T47D (cell line): ENCODE measurements around the gene IKZF3.

Source experiments
- DNase-seq, 2 experiments: peaks; one replicate each; pipeline versions ENCODE4 v3.0.0 to v3.0.0-alpha.2; 2011 to 2012; ENCODE audit warnings: low read depth in 1 of 2, low spot score in 1 of 2
- JUND ChIP-seq: IDR thresholded peaks from 2 replicates; pipeline ENCODE4 v1.6.1; 2012; ENCODE audit warnings: low read depth
- in situ Hi-C: cut with HindIII; loops from 2 replicates; pipeline ENCODE4 v1.10.0; 2016; ENCODE audit warnings: low sequenced_read_pairs, low pct_unique_long_range_greater_than_20kb

The IKZF3 gene

GRCh38 chr17:39848600-39848999 is 15.5 kb downstream of the IKZF3 start:
- in situ Hi-C loops, result no loop called here
- TF ChIP-seq JUND, result no peak
- no peak for DNase-seq

- no peak for TF ChIP-seq JUND
- DNase-seq, result no peak
Observed at GRCh38 chr17:39846205-39846604, 17.9 kb downstream of the IKZF3 start.

DNA sequence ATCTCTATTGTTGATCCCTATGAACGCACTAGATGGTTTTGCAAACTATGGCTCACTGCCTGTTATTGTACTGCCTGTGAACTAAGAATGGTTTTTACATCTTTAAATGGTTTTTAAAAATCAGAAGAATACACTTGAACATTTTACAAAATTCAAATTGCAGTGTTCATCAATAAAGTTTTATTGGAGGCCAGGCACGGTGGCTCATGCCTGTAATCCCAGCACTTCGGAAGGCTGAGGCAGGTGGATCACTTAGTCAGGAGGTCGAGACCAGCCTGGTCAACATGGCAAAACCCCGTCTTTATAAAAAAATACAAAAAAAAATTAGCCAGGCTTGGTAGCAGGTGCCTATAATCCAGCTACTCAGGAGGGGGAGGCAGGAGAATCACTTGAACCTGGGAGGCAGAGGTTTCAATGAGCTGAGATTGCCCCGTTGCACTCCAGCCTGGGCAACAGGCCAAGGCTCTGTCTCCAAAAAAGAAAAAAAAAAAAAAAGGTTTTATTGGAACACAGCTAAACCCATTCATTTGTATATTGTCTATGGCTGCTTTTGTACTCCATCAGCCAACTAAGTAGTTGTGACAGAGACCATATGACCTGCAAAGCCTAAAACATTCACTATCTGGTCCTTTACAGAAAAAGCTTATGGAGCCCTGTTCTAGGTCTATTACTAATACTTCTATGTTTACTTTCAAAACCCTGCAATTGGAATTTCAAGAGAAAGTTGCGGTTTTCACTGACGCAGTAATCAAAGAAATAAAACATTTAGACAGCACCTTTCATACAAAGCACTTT is 18.9 kb downstream of the IKZF3 start:
- DNase-seq, result no peak
- in situ Hi-C loops, result no loop called here
- TF ChIP-seq JUND, result no peak

More at GRCh38 chr17:39846205-39846604, 17.9 kb downstream of the IKZF3 start:
- in situ Hi-C loops, result no loop called here

DNA sequence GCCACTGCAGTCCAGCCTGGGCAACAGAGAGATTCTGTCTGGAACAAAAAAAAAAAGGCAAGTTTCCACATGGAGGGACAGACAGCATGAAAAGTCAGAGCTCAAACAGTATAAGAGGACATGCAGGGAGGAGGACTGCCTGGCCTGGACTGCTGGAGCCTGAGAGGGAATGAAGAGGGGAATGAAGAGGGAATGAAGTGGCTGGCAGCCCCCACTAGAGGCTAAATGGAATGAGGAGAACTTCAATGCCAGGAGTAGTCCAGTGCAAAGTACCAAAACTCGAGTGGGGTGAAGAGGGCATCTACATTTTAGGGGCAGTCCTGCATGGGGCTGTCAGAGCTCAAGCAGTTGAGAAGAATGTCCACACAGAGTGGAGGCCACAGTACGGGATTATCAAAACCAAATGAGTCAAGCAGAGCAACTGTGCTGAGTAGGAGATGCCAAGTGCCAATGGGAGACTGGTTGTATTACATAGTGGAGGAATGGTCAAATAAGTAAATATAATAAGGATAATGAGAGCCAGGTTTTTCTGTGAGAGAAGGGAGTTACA is 22.9 kb downstream of the IKZF3 start:
- in situ Hi-C loops, result no loop called here
- TF ChIP-seq JUND, result no peak
- DNase-seq, result no peak

DNA sequence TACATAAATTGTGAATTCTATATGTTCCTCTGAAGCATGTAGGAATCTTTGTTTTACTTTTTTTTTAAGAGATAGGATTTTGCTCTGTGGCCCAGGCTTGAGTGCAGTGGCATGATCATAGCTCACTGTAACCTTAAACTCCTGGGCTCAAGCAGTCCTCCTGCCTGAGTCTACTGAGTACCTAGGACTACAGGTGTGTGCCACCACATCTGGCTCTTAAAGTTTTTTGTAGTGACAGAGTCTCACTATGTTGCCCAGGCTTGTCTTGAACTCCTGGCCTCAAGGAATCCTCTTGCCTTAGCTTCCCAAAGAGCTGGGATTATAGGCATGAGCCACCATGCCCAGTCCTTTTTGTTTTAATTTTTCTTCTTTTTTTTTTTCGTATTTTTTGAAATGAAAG is 25.3 kb downstream of the IKZF3 start:
- in situ Hi-C loops, result no loop called here
- no peak for DNase-seq
- no peak for TF ChIP-seq JUND

DNA sequence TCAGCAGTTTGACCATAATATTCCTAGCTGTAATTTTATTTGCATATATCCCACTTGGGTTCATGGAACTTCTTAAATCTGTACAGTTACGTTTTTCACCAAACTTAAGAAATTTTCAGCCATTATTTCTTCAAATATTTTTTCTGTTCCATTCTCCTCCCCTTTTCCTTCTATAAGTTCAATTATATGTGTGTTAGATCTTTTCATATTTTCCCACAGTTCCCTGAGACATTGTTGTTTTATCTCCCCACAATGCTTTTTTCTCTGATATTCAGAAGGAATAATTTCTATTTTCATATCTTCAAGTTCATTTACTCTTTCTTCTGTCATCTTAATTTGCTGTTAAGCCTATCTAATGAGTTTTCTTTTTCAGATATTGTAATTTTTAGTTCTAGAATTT is 26.1 kb downstream of the IKZF3 start:
- DNase-seq, result no peak
- in situ Hi-C loops, result no loop called here
- no peak for TF ChIP-seq JUND

- no peak for DNase-seq
- TF ChIP-seq JUND, result no peak
- in situ Hi-C loops, result no loop called here
Observed at GRCh38 chr17:39836117-39836516, 28.0 kb downstream of the IKZF3 start.

GRCh38 chr17:39835038-39835786 is 28.9 kb downstream of the IKZF3 start:
- TF ChIP-seq JUND, result no peak
- DNase-seq, result no peak
- in situ Hi-C loops, result no loop called here

GRCh38 chr17:39834017-39834416 is 30.1 kb downstream of the IKZF3 start:
- TF ChIP-seq JUND, result no peak
- no peak for DNase-seq
- in situ Hi-C loops, result no loop called here

DNA sequence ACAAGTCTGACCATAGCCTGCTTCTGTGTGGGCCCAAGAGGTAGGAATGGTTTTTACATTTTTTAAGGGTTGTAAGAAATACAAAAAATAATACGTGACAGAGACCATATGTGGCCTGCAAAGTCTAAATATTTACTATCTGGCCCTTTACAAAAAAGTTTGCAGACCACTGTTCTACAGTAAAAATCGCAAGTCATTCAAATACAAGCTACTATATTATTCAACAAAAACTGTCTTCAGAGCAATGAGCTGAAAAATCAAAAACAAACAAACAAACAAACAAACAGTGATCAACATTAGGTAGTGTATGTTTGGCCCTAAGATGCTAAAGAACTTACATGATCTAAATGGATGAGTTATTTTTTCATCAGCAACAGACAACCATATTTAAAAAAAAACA is 32.5 kb downstream of the IKZF3 start:
- no peak for TF ChIP-seq JUND

DNA sequence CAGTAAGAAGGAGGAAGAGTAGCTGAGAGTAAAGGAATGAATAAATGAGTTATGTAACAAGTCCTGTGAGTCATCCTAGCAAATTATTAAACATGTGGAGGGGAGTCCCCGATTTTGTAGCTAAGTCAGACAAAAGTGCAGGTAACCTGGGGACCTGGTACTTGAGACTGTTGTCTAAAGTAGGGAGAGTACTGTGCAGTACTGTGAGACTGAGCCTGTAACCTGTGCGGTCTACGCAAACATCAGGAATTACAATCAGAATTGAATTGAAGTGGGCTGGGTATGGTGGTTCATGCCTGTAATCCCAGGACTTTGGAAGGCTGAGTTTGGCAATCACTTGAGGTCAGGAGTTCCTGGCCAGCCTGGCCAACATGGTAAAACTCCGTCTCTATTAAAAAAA is 35.7 kb downstream of the IKZF3 start:
- no peak for TF ChIP-seq JUND
- DNase-seq, result no peak
- in situ Hi-C loops, result no loop called here

More for the DNA sequence above, 32.5 kb downstream of the IKZF3 start:
- DNase-seq, result no peak
- in situ Hi-C loops, result no loop called here

DNA sequence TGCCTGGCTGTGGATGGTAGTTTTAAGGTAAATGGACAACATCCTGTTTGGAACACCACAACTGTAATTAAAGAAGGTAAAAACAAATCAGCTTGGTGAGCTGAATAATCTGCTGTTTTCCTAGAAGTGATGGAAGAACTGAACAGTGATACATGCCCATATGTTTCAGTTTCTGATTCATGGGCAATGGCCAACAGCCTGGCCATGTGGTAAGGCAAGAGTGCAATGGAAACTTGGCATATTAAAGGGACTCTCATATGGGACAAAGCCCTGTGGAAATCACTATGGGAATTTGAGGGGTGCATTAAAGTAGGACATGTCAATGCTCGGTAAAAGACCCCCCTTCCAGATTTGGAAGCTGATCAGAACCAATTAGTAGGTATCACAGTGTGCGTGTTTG is 37.8 kb downstream of the IKZF3 start:
- in situ Hi-C loops, result no loop called here
- TF ChIP-seq JUND, result no peak
- DNase-seq, result no peak

DNA sequence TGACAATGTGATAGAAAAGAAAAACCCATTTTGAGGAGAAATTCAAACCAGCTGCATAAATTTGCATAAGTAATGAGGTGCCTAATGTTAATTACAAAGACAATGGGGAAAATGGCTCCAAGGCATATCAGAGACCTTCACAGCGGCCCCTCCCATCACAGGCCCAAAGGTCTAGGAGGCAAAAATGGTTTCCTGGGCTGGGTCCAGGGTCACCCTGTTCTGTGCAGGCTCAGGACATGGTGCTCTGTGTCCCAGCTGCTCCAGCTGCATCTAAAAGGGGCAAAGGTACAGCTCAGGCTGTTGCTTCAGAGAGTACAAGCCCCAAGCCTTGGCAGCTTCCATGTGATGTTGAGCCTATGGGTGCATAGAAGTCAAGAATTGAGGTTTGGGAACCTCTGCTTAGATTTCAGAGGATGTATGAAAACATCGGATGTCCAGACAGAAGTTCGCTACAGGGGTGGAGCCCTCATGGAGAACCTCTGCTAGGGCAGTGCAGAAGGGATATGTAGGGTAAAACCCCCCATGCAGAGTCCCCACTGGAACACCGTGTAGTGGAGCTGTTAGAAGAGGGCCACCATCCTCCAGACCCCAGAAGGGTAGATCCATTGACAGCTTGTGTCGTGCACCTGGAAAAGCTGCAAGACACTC is 40.6 kb downstream of the IKZF3 start:
- in situ Hi-C loops, result no loop called here
- DNase-seq, result peak in 1 of 2 experiments; percentile 32
- no peak for TF ChIP-seq JUND
